GM19452 (cell line): ENCODE measurements around the gene ZNF695.

ENCODE experiments used
- ATAC-seq: cut with Tn5 transposase; IDR thresholded peaks from one replicate; pipeline ENCODE4 v1.9.1; 2021; ENCODE audit not compliant: unreplicated experiment

The ZNF695 gene

DNA sequence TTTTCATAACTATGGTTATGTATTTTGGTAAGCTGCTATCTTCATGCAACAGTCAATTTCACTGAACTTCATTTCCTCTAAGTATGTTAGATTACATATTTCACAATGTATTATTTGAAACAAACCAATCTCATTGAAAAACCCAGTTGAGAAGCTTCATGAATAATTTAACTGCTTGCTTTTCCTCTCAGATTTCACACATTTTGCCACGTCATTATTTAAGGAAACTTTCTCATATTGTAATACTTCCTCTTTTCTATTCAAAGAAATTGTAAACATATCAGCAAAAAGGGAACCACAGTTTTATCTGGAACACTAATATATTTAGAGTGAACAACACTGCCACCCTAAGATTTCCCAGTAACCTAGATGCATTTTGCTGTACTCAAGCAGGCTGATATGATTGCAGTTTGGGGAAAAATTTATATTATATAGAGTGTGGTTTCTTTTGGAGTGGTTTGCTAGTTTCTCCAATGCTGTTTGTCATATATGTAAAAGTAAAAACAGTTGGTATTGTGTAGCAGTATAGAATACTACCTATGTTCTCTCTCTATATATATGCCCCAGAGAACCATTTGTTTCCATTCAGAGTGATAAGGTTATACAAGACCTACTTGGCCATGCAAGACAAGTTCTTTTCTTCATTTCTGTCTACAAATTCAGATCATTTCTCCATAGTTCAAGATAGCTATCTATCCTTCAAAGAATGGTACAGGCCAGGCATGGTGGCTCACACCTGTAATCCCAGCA lies 47.7 kb downstream of the ZNF695 start:
- ATAC-seq, result no peak

DNA sequence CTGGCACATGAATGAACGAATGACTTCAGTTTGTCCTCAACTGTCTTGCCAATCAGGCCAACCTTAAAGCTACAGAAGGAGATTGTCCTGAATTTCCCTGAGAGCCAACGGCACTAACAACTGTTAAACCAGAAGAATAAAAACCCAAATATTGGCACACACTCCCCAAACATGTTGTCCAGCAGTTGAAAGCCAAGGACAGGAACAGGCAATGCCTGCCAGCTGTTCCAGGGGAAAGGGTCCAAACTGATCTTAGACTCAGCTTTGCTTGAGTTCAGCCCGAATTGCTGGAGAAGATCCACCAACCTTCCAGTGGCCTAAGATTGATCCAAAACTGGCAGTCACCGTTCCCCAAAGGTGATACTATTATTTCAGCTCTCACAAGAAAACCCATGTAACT lies 53.7 kb downstream of the ZNF695 start:
- ATAC-seq, result no peak

DNA sequence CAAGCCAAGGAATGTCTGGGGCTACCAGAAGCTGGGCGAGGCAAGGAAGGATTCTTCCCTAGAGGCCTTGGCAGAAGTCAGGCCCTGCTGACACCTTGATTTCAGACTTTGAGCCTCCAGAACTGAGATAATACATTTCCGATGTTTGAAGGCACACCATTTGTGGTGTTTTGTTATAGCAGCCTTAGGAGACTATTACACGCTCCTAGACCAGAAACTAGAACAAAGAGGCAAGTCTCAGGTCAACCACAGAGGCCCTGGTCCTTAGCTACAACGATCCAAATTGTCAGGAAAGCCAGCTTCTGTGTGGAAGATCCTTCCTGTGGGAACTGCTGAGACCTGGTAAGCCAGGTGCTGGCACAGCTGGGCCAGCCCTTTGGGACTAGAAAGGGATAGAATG lies 56.4 kb downstream of the ZNF695 start:
- no peak for ATAC-seq

DNA sequence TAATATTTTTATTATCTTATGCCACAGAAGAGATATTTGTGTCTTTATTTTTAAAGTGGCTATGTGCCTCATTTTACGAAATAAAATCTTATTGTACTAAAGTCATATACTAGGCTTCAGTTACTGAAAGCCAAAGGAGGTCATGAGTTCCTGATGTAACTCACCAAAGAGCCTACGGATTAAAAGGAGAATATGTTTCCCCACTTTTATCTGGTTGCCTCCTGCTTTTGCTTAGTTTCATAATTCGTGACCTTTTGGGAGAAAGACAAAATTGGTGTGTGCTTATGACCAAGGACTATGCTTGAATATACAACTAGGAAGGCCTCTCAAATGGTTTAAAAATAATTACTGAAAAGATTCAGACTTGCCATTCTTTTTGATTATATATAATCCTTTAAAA lies 57.9 kb downstream of the ZNF695 start:
- ATAC-seq, result no peak

DNA sequence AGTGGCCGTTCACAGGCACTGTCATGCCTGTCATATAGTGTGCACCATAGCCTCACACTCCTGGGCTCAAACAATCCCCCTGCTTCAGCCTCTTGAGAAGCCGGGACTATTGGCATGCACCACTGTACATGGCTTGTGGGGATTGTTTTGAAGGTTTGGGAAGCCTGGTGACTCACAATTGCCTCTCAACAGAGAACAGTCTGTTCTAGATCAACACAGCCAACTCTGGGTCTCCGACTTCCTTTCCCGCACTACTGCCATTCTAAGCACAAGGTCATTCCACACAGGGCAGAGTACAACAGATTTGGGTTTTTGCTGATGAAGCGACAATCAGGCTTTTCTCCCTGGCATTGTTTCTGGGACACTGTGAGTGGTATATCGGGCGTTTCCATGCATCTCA lies 60.6 kb downstream of the ZNF695 start:
- ATAC-seq, result no peak

DNA sequence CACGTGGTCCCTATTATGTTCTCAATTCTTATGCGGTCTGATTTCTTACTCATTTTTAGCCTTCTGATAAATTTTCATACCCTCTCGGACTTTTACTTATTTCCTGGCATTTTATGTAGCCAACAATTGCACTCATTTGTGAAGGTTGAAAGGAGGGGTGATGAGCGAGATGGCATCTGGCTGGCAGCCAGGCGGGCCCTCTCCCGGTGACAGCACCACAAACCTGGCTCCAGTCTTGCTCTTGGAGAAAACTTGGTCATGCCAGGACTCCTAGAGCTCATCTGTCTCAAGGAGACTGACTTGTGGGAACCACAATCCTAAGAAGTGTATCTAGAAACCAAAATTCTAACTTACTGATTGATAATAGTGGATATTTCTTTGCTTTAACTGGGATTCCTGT lies 61.5 kb downstream of the ZNF695 start:
- no peak for ATAC-seq
